NCI-H1694 (cell line): ENCODE data around the gene STH.
"Not testable (repeated sequence)": the region's sequence is repeated elsewhere in the genome, so short reads cannot be mapped to it uniquely, and the experiment has no call there.

Experiments used
- DNase-seq: peaks from one replicate; lab custom pipeline; 2025; lab: John Stamatoyannopoulos, UW

Gene STH, protein sequence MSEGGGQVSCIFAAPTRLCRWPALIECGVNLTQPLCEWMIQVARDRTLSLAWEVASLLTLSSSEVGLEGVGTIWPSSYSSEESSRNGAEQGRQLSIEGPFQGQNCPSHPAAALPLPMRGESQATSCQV

GRCh38 chr17:45998987-45999899 lies at the start of gene STH:
STH (plus strand) TSS chr17:45999250; CDS start chr17:45999280, 30 bp downstream.
- no peak for DNase-seq

GRCh38 chr17:45949755-45950320 lies 49.2 kb upstream of the STH start:
- no peak for DNase-seq

DNA sequence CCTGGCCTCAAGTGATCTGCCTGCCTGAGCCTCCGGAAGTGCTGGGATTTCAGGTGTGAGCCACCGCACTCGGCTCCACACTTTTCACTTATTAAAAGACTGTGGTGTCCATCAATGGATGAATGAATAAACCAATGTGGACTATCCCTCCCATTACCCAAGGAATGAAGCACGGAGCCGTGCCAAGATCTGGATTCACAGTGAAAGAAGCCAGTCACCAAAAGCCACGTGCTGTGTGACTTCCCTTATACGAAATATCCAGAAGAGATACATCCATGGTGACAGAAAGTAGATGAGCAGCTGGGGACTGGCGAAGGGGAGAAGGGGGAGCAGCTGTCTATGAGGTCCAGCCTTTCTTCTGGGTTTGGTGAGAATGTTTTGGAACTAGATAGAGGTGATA lies 48.2 kb upstream of the STH start:
- no peak for DNase-seq

DNA sequence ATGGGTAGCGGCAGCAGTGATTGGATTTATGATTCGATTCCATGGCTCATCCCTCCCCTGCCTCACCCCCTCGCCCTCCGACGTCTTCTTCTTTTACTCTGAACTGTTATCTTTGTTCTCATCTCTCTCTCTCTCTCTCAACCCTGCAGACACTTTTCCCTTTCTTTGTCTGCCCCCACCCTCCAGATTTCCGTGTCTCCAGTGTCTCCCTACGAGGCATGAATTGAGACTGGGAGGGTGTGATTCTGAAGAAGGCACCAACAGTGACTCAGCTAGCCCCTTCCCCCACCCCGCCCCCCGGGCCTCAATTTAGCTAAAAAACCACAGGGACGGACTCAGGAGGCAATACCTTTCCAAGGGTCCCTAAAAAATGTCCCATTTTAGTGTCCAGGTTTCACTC lies 47.6 kb upstream of the STH start:
- DNase-seq, result no peak

- no peak for DNase-seq
These were observed 47.1 kb upstream of the STH start for GRCh38 chr17:45951941-45952340.

GRCh38 chr17:45952814-45953320 lies 46.2 kb upstream of the STH start:
- DNase-seq, result no peak

DNA sequence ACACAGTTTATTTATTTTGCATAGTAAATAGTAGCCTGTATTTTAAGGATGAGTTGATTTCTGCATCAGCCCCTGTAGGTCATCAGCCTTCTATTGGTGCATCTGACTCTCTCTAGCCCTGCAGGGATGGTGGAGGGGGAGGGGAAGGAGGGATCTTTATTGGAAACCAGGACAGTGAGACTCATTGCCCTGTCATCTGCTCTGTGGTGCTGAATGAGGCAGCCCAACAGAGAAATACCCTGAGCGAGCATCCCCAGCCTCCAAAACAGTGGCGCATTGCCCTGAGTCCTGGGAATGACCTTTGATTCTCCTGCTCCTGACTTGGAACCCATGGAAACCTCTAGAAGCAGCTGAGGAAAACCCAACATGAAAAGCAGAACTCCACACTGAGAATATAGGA lies 45.5 kb upstream of the STH start:
- no peak for DNase-seq

- DNase-seq, result no peak
These were observed 44.1 kb upstream of the STH start for GRCh38 chr17:45954914-45955313.

DNA sequence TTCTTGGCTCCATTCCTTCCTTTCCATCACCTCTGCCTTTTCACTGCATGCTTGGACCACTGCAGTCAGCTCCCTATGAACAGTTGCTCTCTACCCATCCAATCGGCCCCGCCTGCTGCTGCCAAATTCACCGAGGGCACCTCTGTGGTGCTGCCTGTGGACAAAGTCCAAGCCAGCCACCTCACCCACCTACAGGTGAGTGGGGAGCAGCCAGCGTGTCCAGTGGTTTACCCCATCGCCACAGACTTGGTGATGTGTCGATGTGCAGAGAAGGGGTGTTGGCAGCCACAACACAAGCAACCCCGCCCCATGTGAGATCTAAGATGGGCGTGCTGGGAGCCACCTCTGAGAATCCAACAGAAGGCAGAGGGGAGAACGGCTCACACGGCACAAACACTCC lies 43.7 kb upstream of the STH start:
- DNase-seq, result no peak

- no peak for DNase-seq
These were observed 43.0 kb upstream of the STH start for GRCh38 chr17:45956090-45956489.

DNA sequence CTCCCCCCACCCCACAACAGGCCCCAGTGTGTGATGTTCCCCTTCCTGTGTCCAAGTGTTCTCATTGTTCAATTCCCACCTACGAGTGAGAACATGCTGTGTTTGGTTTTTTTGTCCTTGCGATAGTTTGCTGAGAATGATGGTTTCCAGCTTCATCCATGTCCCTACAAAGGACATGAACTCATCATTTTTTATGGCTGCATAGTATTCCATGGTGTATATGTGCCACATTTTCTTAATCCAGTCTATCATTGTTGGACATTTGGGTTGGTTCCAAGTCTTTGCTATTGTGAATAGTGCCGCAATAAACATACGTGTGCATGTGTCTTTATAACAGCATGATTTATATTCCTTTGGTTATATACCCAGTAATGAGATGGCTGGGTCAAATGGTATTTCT lies 42.3 kb upstream of the STH start:
- not testable (repeated sequence) for DNase-seq

DNA sequence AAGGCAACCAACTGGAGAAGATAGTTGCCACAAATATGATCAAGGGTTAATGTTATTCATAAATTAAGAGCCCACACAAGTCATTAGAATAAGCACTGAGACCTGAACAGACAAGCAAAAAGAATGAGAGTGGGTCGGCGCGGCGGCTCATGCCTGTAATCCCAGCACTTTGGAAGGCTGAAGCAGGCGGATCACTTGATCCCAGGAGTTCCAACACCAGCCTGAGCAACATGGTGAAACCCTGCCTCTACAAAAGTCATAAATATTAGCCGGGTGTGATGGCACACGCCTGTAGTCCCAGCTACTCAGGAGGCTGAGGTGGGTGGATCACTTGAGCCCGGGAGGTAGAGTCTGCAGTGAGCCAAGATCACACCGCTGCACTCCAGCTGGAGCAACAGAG lies 40.7 kb upstream of the STH start:
- no peak for DNase-seq

- no peak for DNase-seq
These were observed 39.9 kb upstream of the STH start for GRCh38 chr17:45958994-45959665.

- no peak for DNase-seq
These were observed 38.7 kb upstream of the STH start for GRCh38 chr17:45960311-45960710.

GRCh38 chr17:45961206-45961605 lies 37.8 kb upstream of the STH start:
- DNase-seq, result no peak

DNA sequence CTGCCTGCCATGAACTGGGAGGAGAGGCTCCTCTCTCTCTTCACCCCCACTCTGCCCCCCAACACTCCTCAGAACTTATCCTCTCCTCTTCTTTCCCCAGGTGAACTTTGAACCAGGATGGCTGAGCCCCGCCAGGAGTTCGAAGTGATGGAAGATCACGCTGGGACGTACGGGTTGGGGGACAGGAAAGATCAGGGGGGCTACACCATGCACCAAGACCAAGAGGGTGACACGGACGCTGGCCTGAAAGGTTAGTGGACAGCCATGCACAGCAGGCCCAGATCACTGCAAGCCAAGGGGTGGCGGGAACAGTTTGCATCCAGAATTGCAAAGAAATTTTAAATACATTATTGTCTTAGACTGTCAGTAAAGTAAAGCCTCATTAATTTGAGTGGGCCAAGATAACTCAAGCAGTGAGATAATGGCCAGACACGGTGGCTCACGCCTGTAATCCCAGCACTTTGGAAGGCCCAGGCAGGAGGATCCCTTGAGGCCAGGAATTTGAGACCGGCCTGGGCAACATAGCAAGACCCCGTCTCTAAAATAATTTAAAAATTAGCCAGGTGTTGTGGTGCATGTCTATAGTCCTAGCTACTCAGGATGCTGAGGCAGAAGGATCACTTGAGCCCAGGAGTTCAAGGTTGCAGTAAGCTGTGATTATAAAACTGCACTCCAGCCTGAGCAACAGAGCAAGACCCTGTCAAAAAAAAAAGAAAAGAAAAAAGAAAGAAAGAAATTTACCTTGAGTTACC lies 36.7 kb upstream of the STH start:
- DNase-seq, result no peak

DNA sequence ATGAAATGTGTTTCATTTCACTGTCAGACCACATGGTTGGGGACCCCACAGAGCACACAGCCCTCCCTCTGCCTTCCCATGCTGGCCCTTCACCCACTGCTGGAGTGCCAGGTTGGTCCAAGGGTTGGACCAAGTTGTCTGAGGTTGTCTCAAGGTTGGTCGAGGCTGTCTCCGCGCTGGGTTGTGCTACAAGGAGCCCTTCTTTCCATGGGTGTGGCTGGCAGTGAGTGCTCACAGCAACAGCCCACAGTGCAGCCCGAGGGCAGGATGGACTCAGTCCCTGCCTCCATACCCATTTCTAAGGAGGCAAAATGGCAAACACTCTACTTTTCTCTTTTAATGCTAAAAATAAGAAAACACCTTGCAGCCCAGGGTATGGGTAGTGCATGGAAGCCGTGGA lies 35.8 kb upstream of the STH start:
- DNase-seq, result no peak

GRCh38 chr17:45963889-45964288 lies 35.2 kb upstream of the STH start:
- DNase-seq, result no peak

DNA sequence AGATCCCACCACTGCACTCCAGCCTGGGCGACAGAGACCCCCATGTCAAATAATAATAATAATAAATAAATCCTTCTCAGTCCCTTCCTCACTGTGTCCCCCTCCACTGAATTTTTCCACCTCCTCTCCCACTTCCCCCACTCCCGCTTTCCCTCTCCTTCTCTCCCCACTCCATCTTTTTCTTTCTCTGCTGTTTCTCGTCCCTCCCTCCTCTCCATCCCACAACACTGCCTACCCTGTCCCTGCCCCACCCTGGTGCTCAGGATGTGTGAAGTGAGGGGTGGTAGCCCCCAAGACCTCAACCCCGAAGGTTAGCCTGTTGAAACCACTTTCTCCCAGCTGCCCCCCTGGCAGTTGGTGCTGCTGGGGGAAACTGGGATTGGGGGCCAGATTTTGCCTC lies 34.4 kb upstream of the STH start:
- no peak for DNase-seq

- DNase-seq, result peak; percentile 86
These were observed 33.2 kb upstream of the STH start for GRCh38 chr17:45965812-45966211.

GRCh38 chr17:45966606-45967280 lies 32.3 kb upstream of the STH start:
- DNase-seq, result no peak
